GM23248 (cell line): ENCODE results near the gene RTN4RL2.

Experiments
- EZH2 ChIP-seq: fragments of 200-600 bp; sonication (generic); IDR thresholded peaks from 2 replicates; pipeline ENCODE4 v1.6.1; 2018; ENCODE audit warnings: antibody characterized with exemption, mild to moderate bottlenecking; ENCODE audit not compliant: insufficient read depth, poor library complexity, severe bottlenecking
- EZH2phosphoT487 ChIP-seq: fragments of 200-600 bp; sonication (generic); IDR thresholded peaks from 2 replicates; pipeline ENCODE4 v1.6.1; 2018; ENCODE audit warnings: antibody characterized with exemption, moderate library complexity, mild to moderate bottlenecking, low read depth; ENCODE audit not compliant: insufficient read depth

GRCh38 chr11:57440744-57441414 is 19.4 kb upstream of the RTN4RL2 start:
- no peak for TF ChIP-seq EZH2phosphoT487
- no peak for TF ChIP-seq EZH2
